Body of pancreas (tissue), 4 donors: ENCODE results near the gene NCAN.

Experiments used
- CTCF ChIP-seq, 7 experiments: fragments of 450-650 bp in 4 of 7; fragments of 200-600 bp in 3 of 7; sonication (generic) in 3 of 7; IDR thresholded peaks; one replicate each; pipeline ENCODE4 v1.5.1; 2016 to 2019; ENCODE audit warnings: antibody characterized with exemption in 7 of 7
- POLR2A ChIP-seq, 3 donors: fragments of 450-650 bp; IDR thresholded peaks; one replicate each; pipeline ENCODE4 v1.6.1; 2016; ENCODE audit warnings: antibody characterized with exemption in 3 of 3, mild to moderate bottlenecking in 2 of 3

DNA sequence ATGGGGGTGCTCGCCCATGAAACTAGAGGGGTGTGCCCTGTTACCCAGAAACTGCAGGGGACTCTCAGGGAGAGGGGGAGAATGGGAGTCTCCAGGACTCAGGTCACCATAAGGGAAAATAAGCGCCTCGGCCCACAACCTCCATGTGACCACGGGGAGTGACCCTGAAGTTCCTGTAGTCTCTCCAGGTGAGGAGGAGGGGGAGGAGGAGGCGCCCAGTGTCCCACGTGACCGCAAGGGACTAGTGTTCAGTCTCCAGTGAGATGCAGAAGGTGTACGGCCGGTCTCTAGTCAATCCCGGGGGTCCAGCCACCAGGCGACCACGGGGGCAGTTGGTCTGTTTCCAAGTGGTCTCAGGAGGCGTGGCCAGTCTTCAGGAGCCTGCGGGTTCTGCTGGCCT lies 45.4 kb downstream of the NCAN start:
- no peak for TF ChIP-seq CTCF (IDR thresholded peaks at IDR 0.05)
- no peak for TF ChIP-seq POLR2A (IDR thresholded peaks at IDR 0.05)
